GM11168 (cell line): ENCODE results near the gene TRIM28.

ENCODE experiments used
- in situ Hi-C: fragments of 300-500 bp; cut with MboI; formaldehyde crosslinking; loops from one replicate; pipeline ENCODE4 v1.12.0; 2022; ENCODE audit warnings: low sequenced_read_pairs; ENCODE audit not compliant: unreplicated experiment

TRIM28 gene

DNA sequence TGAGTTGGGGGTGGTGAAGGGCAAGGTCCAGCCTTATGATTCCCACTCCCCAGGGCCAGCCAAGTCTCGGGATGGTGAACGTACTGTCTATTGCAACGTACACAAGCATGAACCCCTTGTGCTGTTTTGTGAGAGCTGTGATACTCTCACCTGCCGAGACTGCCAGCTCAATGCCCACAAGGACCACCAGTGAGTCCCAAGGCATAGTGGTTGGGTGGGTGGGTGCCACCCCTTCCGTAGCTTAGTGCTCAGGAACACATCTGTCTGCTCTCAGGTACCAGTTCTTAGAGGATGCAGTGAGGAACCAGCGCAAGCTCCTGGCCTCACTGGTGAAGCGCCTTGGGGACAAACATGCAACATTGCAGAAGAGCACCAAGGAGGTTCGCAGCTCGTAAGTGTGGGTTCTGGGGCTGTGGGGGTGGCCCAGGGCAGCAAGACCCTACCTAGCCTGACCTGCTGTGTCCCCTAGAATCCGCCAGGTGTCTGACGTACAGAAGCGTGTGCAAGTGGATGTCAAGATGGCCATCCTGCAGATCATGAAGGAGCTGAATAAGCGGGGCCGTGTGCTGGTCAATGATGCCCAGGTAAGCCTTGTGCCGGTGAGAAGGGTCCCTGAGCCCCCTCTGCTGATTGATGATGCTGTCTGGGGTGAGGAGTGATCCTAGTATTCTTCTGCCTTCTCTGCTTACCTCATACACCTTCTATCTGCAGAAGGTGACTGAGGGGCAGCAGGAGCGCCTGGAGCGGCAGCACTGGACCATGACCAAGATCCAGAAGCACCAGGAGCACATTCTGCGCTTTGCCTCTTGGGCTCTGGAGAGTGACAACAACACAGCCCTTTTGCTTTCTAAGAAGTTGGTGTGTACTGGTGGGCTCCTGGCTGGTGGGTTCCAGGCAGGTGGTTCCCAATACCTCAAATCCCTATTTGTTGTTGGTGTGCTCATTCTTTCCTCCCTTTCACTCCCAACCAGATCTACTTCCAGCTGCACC is 3.8 kb downstream of the TRIM28 start:
- in situ Hi-C loops = no loop called here

DNA sequence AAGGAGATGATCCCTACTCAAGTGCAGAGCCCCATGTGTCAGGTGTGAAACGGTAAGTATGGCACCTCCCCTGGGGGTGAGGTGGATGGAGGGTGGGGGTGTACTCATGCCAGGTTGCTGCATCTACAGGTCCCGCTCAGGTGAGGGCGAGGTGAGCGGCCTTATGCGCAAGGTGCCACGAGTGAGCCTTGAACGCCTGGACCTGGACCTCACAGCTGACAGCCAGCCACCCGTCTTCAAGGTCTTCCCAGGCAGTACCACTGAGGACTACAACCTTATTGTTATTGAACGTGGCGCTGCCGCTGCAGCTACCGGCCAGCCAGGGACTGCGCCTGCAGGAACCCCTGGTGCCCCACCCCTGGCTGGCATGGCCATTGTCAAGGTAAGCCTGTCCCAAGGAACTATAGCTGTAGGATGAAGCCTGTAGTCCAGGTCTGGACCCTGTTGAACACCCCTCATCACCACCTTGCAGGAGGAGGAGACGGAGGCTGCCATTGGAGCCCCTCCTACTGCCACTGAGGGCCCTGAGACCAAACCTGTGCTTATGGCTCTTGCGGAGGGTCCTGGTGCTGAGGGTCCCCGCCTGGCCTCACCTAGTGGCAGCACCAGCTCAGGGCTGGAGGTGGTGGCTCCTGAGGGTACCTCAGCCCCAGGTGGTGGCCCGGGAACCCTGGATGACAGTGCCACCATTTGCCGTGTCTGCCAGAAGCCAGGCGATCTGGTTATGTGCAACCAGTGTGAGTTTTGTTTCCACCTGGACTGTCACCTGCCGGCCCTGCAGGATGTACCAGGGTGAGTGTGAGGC is 5.2 kb downstream of the TRIM28 start:
- in situ Hi-C loops = no loop called here

DNA sequence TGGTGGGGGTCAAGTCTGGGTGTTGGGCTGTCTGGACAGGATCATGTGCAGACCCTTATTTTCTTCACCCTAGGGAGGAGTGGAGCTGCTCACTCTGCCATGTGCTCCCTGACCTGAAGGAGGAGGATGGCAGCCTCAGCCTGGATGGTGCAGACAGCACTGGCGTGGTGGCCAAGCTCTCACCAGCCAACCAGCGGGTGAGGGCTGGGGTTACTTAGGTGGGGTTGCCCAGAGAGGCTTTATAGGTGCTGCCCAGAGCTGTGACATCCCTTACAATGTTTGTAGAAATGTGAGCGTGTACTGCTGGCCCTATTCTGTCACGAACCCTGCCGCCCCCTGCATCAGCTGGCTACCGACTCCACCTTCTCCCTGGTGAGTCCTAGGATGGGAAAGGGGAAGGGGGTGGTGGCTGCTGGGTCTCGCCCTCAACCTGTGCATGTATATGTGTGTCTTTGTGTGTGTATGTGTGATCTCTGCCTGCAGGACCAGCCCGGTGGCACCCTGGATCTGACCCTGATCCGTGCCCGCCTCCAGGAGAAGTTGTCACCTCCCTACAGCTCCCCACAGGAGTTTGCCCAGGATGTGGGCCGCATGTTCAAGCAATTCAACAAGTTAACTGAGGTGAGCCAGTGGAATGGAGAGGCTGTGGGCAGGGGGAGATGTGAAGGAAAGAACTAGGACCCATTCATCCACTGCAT is 5.9 kb downstream of the TRIM28 start:
- in situ Hi-C loops = no loop called here

DNA sequence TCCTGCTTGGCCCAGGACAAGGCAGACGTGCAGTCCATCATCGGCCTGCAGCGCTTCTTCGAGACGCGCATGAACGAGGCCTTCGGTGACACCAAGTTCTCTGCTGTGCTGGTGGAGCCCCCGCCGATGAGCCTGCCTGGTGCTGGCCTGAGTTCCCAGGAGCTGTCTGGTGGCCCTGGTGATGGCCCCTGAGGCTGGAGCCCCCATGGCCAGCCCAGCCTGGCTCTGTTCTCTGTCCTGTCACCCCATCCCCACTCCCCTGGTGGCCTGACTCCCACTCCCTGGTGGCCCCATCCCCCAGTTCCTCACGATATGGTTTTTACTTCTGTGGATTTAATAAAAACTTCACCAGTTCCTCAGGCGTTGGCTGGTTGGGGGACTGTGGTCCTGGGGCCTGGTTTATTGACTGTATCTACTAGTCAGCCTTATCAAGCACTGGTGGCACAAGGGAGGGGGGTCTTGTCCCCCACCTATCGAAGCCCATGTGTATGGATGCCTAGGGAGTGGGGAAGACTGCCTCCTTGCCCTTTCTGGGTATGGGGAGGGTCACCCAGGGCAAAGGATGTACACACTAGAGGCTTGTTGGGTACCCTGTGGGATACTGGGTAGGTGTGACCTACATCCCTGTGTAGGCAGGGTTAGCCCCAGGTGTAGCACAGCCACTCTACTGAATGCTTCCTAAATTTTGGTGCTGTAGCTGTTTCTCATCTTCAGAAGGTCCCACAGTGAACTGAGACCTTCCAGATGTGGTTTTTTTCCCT is 6.7 kb downstream of the TRIM28 start:
- in situ Hi-C loops = no loop called here

DNA sequence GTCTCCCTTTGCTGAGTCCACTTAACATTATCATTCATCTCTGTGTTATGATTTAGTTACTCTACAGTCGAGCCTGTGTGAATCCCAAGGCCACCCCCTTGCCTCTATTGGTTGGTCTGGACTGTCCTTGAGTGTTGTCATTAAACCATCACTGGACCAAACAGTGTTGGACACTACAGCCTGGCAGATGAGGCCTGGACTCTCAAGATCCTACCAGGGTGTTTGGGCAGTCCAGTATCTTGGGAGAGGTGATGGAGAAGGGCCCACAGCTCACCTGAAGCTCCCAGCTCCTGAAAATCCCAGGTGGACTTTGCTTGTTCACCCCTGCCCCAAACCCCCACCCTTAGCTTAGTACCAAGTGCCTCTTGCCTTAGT is 7.2 kb downstream of the TRIM28 start:
- in situ Hi-C loops = no loop called here

DNA sequence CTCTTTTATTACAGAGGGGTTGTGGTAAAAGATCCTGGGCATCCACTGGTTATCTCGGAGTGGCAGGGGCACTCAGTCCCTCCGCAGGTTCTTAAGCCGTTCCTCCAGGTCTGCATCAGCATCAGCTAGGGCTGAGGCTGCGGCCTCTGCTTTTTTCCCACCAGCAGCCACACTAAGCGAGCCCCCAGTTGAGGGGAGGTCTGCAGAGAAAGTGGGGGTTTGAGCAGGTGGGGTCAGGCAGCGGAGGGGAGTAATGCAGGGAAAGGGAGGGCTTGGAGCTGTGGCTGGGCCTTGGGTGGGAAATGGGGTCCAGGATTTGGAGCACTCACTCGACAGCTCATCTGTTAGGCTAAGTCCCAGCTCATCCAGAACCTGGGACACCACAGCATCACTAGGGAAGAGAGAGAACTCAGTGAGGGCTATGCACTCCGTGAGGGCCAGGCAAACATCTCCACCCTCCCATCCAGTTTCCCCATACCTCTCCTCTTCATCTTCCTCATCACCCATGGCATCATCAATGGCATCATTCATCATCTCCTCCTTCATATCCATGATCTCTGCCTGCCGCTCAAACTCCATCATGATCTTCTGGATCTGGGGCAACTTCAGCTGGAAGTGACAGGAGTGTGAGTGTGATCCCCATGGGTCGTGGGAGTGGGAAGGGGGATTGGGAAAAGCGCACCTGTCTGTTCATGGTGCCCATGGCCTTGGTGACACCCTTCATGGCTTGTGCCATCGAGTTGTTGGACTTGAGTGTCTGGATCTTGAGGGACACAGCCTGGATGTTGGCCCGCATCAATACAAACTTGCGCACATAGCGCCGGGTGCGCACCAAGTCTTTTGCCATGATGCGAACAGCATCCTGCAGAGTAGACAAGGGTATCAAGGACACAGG is 8.0 kb downstream of the TRIM28 start:
- in situ Hi-C loops = no loop called here

DNA sequence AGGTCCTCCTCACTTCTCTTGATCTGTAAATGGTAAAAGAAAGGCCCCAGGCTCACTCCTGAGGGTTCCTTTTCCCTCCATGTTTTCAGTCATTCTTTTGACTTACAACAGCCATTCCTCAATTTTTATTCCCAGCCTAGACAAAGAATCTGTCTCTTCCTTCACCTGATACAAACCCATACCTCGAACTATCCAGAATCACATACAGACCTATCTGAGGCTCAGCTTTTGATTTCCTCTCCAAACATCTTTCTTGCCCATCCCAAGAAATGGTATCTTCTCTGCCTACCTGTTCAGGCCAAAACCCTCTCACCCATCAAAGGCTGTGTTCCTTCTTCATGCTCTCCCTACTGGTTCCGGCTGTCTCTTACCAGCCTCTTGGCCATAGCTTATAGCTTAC is 8.8 kb downstream of the TRIM28 start:
- in situ Hi-C loops = no loop called here

DNA sequence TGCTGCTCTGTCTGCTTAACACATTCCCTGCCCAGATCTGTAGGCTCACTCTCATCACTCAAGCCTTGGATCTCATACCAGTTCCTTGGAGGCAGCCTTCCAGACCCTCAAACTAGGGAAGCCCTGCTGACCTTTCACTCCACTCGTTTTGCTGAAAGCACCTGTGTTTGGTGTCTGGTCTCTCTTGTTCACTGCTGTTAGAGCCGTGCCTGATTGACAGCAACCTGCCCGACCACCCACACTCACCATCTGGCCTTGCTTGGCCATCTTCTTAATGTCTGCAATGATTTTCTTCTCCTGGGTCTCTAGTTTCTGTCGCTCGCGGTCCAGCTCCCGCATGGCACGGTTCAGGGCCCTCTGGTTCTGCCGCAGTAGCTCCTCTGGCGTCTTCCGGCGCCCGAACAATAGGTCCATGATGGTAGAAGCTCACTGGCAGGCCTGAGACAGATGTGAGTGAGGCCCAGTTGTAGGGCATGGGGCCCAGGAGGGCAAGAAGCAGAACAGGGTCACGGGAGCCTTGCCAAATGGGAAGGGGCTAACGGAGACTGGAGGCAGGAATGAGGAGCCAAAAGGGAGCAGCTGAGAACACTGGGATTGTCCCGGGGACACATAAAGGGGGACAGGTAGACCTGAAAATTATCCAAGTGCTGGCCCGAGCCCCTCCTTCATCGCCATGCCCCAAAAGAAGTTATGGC is 10.1 kb downstream of the TRIM28 start:
- in situ Hi-C loops = no loop called here

DNA sequence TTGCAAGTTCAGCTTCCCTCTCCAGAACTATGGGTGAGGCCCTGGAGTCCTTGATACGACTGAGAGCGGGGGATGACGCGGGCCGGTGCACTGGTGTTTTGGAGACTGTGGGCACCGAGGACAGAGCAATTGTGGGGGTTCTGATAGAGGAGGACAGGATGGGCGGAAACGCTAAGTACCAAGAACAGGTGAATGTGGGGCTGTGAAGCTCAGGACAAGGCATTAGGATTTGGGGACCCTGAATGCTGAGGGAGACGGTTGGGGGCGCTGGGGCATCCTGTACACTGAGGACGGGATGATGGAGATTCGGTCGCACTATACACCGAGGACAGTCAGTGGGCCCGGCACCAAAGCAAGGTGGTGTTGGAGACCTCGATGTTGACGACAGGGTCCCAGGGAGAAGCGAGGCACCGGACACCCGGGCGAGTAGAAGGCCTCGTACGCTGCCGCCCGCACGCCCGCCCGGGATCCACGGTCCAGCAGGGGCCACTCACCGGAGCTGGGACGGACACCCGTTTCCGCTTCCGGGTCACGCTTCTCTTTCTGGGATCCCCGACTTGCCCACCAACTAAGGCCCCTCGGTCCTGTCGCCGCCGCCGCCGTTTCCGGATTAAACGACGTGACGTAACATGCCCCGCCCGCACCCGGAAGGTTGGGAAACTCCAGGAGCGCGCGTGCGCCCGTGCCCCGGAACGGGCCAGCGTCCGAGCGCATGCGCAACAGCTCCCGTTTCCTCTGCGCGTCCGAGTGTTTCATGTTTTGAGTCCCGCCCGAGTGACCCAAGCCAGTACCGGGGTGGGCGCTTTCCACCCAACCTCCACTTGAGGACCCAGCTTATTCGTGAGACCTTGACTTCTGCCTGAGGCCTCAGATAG is 10.9 kb downstream of the TRIM28 start, which contains the start of gene CHMP2A:
CHMP2A (minus strand) TSS at position 612 of the 875 bp plus-strand sequence. CDS start 893 bp downstream, outside the sequence.
- in situ Hi-C loops = no loop called here

DNA sequence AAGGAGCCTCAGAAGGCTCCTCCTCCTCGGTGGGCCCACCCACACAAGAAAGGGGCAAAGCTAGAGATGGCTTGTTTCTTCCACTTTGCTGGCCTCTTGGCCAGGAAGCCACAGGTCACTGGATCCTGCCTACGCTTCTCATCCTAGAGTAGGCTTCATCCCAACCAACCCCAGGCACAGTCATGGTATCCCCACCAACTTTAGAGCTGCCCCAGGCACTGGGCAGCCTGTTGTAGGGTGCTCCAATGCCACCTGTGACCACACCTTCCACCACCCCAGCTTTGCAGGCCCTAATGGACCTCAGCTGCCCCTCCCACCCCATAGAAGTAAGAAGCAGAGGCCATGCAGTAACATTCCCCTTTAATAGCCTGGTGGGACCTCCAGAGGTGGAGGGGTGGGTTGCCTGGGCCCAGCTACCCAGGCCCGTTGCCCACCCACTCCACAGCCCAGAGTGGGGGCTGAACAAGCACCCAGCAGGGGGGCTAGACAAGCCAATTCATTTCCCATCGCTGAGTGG is 11.6 kb downstream of the TRIM28 start:
- in situ Hi-C loops = no loop called here

DNA sequence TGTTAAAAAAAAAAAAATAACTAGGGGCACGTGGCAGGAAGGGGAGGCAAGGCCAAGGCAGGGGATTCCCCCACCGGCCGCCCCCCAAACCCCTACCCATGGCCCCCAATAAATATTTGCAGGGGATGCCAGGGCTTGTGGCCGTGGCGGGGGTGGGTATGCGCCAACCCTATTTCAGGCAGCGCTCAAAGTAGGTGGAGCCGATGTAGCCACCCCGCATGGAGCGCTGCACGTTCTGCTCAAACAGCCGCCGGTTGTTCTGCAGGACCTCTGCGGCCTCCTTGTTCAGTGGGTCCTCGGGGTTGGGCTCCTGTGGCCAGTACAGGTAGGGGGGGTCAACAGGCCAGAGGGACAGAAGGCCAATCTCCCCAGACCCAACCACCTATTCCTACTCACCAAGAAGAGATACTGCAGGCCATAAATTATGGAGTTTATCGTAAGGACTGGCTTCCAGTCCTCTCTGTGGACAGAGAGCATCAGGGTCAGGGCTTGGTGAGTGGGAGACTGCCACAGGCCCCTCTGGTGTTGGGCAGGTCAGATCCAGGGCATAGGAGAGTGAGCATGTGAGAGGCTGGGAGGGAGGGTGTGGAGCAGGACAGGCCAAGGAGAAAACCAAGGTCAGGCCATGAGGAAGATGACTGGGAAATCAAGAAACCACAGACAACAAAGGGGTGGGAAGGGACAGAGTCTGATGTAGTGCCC is 12.2 kb downstream of the TRIM28 start:
- in situ Hi-C loops = no loop called here

DNA sequence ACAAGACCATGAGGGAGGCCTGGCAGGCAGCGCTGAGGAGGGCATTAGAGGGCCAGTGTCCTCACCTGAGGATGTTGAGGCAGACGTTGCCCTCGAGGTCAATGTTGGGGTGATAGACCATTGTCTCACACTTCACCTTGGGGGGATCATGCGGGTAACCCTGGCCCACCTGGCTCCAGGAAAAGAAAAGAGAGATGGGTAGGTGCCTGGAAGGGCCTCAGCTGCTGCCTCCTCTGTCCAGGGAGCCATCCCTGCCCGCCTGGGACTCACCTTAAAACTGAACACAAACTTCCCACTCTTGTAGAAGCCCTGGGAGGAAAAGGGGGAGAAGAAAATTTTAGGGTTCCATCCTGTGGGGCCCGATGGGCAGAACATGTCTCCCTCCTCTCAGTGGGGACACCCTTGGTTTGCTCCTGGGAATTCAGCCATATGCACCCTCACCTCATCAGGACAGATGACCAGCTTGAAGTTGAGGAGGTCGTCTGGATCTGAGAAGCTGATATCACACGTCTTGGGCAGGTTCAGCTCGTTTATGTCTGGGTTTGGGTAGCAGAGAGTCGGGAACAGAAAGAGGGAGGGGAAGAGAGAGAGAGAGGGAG is 12.9 kb downstream of the TRIM28 start:
- in situ Hi-C loops = no loop called here

DNA sequence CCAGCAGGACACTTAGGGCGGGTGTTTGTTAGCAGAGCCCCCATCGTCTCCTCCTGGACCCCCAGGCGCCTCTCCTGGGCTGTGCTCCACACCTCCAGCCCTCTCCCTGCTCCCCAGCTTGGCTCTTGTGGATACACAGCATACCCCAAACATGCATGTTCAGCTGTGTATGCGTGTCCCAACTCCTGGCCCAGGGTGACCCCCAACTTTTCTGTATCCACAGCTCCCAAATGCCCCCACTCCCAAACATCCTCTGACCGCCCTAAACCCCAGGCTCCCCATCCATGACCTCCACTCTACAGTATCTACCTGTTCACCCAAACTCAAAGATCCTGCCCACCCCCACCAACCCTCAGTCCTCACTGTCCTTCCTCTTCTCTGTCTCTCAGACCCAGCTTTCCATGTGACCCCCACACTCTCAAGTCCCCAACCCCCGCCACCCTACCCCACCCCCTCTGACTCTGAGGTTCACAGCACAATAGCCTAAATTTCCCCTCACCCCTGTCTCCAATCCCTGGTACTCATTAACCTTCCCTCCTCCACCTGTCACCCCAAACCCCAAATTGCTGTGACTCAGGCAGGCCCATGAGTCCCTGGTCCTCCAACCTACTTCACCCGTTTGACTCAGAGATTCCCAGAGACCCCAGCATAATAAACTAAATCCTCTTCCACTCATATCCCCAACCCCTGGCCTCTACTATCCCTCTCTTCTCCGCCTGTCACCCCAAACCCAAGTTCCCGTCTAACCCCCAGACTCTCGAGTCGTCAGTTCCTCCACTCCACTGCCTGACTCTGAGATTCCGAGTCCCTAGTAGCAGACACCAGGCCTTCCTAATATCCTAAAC is 13.6 kb downstream of the TRIM28 start:
- in situ Hi-C loops = no loop called here

DNA sequence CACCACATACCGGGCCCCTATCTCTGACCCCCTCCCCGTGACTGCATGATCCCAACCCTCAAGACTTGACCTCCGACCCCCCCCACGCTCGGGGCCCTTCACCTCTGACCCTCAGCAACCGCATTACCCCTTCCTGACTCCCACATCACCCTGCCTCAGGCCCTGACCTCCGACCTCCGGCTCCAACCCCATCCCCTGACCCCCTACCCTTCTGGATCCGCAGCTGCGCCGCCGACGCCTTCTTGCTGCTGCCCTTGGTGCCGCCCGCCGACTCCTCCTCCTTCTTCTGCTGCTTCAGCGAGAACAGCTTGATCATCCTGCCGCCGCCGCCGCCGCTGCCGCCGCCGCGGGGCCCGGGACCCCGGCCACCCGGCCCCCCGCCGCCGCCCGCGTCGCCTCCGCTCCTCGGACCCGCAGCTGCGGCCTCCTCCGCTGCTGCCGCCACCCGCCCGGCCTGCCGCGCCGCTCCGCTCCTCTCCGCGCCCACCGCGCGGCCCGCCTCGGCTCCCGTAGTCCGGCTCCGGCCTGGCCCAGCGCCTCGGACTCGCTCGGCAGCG is 14.3 kb downstream of the TRIM28 start, which contains the start of gene UBE2M:
UBE2M (minus strand) TSS at position 546 of the 557 bp plus-strand sequence; CDS start at position 316, 230 bp downstream.
- in situ Hi-C loops = no loop called here
